Ishikawa (cell line): ENCODE data around the gene RAN.

Experiments
- EP300 ChIP-seq: IDR thresholded peaks from 2 replicates; pipeline ENCODE4 v1.6.1; 2012; ENCODE audit warnings: borderline replicate concordance
- TEAD4 ChIP-seq: IDR thresholded peaks from 2 replicates; pipeline ENCODE4 v1.6.1; 2012
- YY1 ChIP-seq: IDR thresholded peaks from 2 replicates; pipeline ENCODE4 v1.6.1; 2012; ENCODE audit warnings: low read depth

DNA sequence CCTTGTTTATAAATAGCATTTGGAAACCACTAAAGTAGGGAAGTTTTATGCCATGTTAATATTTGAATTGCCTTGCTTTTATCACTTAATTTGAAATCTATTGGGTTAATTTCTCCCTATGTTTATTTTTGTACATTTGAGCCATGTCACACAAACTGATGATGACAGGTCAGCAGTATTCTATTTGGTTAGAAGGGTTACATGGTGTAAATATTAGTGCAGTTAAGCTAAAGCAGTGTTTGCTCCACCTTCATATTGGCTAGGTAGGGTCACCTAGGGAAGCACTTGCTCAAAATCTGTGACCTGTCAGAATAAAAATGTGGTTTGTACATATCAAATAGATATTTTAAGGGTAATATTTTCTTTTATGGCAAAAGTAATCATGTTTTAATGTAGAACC, 4.4 kb downstream of the RAN start:
- no peak for TF ChIP-seq YY1
- no peak for TF ChIP-seq EP300
- TF ChIP-seq TEAD4: no peak
